HepG2 (cell line): ENCODE data around the gene MXRA7. TPM values are rescaled to one million over a fixed set of nuclear protein-coding genes. Genes with fewer than 3 reads are reported as not detected.

ENCODE experiments used
- BCL6 ChIP-seq: IDR thresholded peaks from 2 replicates; pipeline ENCODE4 v1.6.1; 2016; ENCODE audit warnings: missing genetic modification reagents, missing compliant biosample characterization
- BORCS8-MEF2B ChIP-seq: sonication (generic); formaldehyde crosslinking; IDR thresholded peaks from 2 replicates; pipeline ENCODE4 v1.8.0; 2022; ENCODE audit warnings: mild to moderate bottlenecking, missing genetic modification reagents
- CHD4 ChIP-seq: fragments of 200-600 bp; sonication (generic); IDR thresholded peaks from 2 replicates; pipeline ENCODE4 v1.7.0; 2017; ENCODE audit warnings: mild to moderate bottlenecking, low read length, borderline replicate concordance
- EHMT2 ChIP-seq: fragments of 200-600 bp; sonication (generic); IDR thresholded peaks from 2 replicates; pipeline ENCODE4 v1.7.0; 2017; ENCODE audit warnings: antibody characterized with exemption, low read depth, low read length, borderline replicate concordance
- HINFP ChIP-seq: sonication (generic); formaldehyde crosslinking; IDR thresholded peaks from 2 replicates; pipeline ENCODE4 v1.4.0; 2020; ENCODE audit warnings: low read depth, mild to moderate bottlenecking, missing genetic modification reagents
- LRRFIP1 ChIP-seq: sonication (generic); formaldehyde crosslinking; conservative IDR thresholded peaks from 2 replicates; pipeline ENCODE4 v1.4.0; 2020; ENCODE audit warnings: missing genetic modification reagents
- MEIS2 ChIP-seq: sonication (generic); formaldehyde crosslinking; IDR thresholded peaks from 2 replicates; pipeline ENCODE4 v1.9.0; 2021; ENCODE audit warnings: mild to moderate bottlenecking, missing genetic modification reagents
- MIXL1 ChIP-seq: IDR thresholded peaks from 2 replicates; pipeline ENCODE4 v1.6.1; 2016
- MLXIP ChIP-seq: sonication (generic); formaldehyde crosslinking; IDR thresholded peaks from 2 replicates; pipeline ENCODE4 v1.9.0; 2021; ENCODE audit warnings: missing genetic modification reagents, borderline replicate concordance
- MNT ChIP-seq: fragments of 450-650 bp; IDR thresholded peaks from 2 replicates; pipeline ENCODE4 v1.6.1; 2016
- MXD1 ChIP-seq: sonication (generic); formaldehyde crosslinking; IDR thresholded peaks from 2 replicates; pipeline ENCODE4 v1.4.0; 2020; ENCODE audit warnings: mild to moderate bottlenecking, missing genetic modification reagents
- RARA ChIP-seq: IDR thresholded peaks from 2 replicates; pipeline ENCODE4 v1.6.1; 2016; ENCODE audit warnings: missing genetic modification reagents, missing compliant biosample characterization
- SRSF1 ChIP-seq: fragments of 200-400 bp; formaldehyde crosslinking; optimal IDR thresholded peaks from 2 replicates; pipeline ENCODE3; 2017; ENCODE audit warnings: mild to moderate bottlenecking, low read depth, low read length, moderate library complexity
- TEAD3 ChIP-seq: optimal IDR thresholded peaks from 2 replicates; pipeline ENCODE3; 2016; ENCODE audit warnings: borderline replicate concordance
- ZNF256 ChIP-seq: sonication (generic); formaldehyde crosslinking; conservative IDR thresholded peaks from 2 replicates; pipeline ENCODE4 v1.4.0; 2020; ENCODE audit warnings: missing genetic modification reagents
- ZNF414 ChIP-seq: sonication (generic); formaldehyde crosslinking; IDR thresholded peaks from 2 replicates; pipeline ENCODE4 v1.5.0; 2020; ENCODE audit warnings: missing genetic modification reagents
- ZNF556 ChIP-seq: sonication (generic); formaldehyde crosslinking; IDR thresholded peaks from 2 replicates; pipeline ENCODE4 v1.4.0; 2020; ENCODE audit warnings: mild to moderate bottlenecking, missing genetic modification reagents, borderline replicate concordance
- ZNF629 ChIP-seq: sonication (generic); formaldehyde crosslinking; conservative IDR thresholded peaks from 2 replicates; pipeline ENCODE4 v1.5.0; 2020; ENCODE audit warnings: missing genetic modification reagents
- ZNF747 ChIP-seq: sonication (generic); formaldehyde crosslinking; IDR thresholded peaks from 2 replicates; pipeline ENCODE4 v1.8.1; 2023; ENCODE audit warnings: missing genetic modification reagents, mild to moderate bottlenecking, borderline replicate concordance
- polyA plus RNA-seq, 8 experiments: library from polyadenylated mRNA; depleted of rRNA in 3 of 8; stranded (reverse) in 7 of 8; unstranded in 1 of 8; fragments of >200 nt; fragmentation: Illumina TruSeq in 4 of 8; extraction: Trizol in 4 of 8; gene quantifications; 2 replicates each; pipeline versions ENCODE4 v1.2.1 to v1.2.3, GENCODE V29; 2011 to 2016; ENCODE audit warnings: low read depth in 4 of 8, missing spikeins in 1 of 8, mixed read lengths in 1 of 8; ENCODE audit not compliant: insufficient read depth in 1 of 8
- total RNA-seq, 5 experiments: library from RNA; depleted of rRNA; stranded (reverse); fragments of >200 nt; fragmentation: Illumina TruSeq; extraction: Trizol; gene quantifications; 2 replicates each; pipeline ENCODE4 v1.2.3, GENCODE V29; 2016; ENCODE audit warnings: low read depth in 1 of 5

MXRA7 gene
- total and polyA plus RNA-seq, 2 of the 13 experiments (the other 11 are each of a cell fraction or from before 2014, with no cell fraction given), result 44.8 to 112 TPM

GRCh38 chr17:76657505-76658241 lies 53.1 kb downstream of the MXRA7 start (continued):
- TF ChIP-seq RARA, result peak; percentile 56; the same call in 1 of the 2 replicates
- 0 out of 2 replicates have a peak, but pooled peaks have one; percentile 34 for TF ChIP-seq HINFP (CRISPR knock-in tag)
- TF ChIP-seq BCL6 (CRISPR knock-in tag), result 0 out of 2 replicates have a peak, but pooled peaks have one; percentile 41
- TF ChIP-seq MNT, result no peak
- TF ChIP-seq TEAD3 (CRISPR knock-in tag), result peak; percentile 1
- no peak for TF ChIP-seq ZNF256 (CRISPR knock-in tag)
- TF ChIP-seq ZNF747, result no peak
- no peak for TF ChIP-seq EHMT2
- TF ChIP-seq MXD1 (CRISPR knock-in tag), result no peak
- no peak for TF ChIP-seq CHD4
- TF ChIP-seq ZNF414 (CRISPR knock-in tag), result 0 out of 2 replicates have a peak, but pooled peaks have one; percentile 38
- TF ChIP-seq SRSF1, result no peak
- no peak for TF ChIP-seq MLXIP
- no peak for TF ChIP-seq ZNF629 (CRISPR knock-in tag)
- 0 out of 2 replicates have a peak, but pooled peaks have one; percentile 39 for TF ChIP-seq MIXL1 (CRISPR knock-in tag)
- no peak for TF ChIP-seq BORCS8-MEF2B (CRISPR knock-in tag)
- TF ChIP-seq MEIS2 (CRISPR knock-in tag), result no peak
- TF ChIP-seq ZNF556 (CRISPR knock-in tag), result no peak
- TF ChIP-seq LRRFIP1 (CRISPR knock-in tag), result no peak
